Activated T-helper 9 cell treated with anti-CD3 and anti-CD28 coated beads, Interleukin-2, amount 50 U/mL, for 16 hours (primary cell): ENCODE data around the gene FLNB.

Experiments
- DNase-seq: peaks from one replicate; pipeline ENCODE4 v3.0.0-alpha.2; 2020; ENCODE audit warnings: low read depth

FLNB gene

DNA sequence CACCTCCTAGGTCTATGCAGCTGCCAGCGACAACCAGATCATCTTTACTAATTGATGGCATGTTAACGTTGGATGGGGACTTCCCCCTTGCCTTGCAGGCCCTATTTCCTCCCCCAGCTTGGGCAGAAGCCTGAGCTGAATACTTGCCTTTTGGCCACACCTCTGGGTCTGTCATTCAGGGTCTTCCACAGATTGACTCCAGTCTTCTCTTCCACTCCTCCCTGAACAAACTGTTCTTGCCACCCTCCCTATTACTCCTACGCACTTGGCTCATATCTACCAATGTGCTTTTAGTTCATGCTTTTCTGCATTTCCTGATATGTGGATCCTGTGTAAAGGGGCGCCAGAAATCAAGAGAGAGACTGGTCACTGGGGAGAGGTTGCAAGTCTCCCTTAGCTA is 129.1 kb downstream of the FLNB start:
- no peak for DNase-seq

DNA sequence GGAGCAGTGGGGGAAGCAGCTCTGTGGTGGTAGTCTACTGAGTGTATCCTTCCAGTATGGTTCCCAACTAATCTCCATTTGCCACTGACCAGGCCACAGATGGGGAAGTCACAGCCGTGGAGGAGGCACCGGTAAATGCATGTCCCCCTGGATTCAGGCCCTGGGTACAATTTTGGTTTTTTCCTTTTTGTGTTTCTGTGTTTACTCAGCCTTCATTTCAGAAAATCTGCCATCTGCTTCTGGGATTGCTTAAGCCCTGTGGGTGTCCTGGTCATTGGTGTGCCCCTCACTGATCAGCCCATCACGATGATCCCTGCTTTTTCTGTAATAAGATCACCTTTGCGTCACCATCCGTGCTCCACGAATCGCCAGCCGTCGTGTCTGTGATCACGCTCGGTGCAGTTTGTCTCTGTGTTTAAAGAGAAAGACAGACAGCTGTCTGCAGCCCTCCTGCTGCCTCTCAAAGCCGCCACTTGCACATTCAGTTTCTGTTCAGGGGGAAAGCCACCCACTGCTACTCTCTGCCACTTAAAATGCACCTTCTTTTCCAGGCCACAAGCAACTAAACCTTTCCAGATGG is 133.6 kb downstream of the FLNB start:
- DNase-seq, result no peak

DNA sequence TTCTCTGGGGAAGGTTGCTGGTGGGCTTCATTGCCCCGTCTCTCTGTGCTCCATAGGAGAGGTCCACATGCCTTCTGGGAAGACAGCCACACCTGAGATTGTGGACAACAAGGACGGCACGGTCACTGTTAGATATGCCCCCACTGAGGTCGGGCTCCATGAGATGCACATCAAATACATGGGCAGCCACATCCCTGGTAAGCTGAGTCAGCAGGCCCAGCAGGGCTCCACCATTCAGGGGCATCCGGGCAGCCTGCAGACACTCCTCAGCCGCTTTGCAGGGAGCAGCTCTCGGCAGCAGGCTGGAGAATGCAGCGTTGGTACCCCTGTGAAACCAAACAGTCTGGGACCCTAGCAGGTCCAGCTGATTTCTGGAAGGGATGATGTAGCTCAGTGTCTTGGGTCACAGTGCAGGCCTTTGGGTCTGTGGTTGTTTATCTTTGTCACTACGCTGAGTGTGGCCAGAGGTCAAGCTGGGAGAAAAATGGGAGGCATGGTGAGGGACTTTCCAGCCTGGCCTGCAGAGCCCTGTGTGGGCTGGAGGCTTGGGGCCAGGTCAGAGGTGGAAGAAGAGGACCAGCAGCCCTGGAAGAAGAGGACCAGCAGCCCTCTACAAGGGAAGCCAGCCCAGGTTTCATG is 135.3 kb downstream of the FLNB start:
- DNase-seq, result no peak

DNA sequence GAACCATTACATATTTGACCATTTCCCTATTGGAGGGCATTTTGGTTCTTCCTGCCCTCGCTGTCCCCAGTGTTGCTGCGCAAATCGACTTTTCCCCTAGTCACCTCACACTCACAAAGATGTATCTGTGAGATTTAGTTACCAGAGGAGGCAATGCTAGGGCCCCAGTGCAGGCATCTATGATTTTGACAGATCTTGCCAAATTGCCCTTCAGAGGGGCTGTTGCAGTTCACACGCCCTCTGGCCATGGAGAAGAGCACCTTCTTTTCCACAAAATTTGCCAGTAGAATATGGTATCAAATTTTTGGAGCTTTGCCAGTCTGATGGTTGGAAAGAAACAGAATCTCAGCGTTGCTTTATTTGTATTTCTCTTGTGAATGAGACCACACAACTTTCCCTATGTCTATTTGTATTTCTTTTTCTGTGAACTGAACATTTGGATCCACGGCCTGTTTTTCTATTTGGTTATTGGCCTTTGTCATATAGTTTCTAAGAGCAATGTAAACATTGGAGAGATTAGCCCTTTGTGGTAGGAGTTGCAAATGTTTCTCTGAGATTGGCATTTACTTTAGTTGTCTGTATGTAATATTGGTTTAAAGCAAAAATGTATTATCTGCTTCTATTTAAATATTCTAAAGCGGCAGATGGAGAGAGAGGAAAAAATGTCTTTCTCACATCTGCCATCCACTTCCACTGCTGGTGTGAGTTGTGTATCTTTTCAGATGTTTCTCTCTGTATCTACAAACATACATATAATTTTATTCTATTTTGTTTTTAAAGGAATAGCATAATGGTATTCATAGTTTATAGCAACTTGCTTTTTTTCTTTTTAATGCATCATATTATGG is 136.5 kb downstream of the FLNB start:
- no peak for DNase-seq

DNA sequence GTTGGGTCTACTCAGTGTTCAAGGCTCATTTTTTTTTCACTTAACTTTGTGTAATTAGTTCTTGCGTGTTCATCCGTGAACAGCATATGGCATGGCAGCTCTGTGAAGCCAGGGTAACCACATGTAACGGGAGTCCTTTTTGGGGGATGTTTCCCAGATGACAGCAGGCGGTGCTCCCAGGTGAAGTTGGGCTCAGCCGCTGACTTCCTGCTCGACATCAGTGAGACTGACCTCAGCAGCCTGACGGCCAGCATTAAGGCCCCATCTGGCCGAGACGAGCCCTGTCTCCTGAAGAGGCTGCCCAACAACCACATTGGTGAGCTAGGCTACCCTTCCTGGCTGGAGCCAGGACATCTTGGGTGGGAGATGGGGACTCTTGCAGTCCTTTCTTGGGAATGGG is 139.8 kb downstream of the FLNB start:
- no peak for DNase-seq

DNA sequence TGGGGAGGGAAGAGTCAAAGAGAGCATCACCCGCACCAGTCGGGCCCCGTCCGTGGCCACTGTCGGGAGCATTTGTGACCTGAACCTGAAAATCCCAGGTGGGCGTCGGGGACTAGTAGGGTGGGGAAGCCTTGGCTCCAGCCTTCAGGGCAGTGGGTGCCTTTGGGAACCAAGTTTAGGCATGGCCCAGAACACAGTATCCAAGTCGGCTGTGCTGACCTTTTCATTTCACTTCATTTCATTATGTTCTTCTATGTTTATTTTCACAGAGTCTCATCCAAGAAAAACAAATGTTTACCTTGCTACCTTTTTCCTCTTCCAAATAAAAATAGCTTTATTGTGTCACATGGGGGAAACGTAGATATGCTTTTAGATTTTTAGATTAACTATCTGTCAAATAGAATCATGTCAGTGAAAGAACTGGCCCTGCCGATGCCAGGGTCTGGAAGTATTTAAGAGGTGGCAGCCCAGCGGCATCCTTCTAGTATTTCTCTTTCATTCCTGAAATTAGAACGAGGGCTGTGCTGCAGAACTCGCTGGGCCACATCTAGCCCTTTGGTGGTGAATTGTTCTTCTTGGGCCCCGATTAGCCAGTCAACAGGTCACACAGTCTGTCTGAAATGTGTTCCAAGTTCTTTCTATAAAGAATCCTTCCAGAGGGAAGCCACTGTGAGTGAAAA is 142.0 kb downstream of the FLNB start:
- no peak for DNase-seq

DNA sequence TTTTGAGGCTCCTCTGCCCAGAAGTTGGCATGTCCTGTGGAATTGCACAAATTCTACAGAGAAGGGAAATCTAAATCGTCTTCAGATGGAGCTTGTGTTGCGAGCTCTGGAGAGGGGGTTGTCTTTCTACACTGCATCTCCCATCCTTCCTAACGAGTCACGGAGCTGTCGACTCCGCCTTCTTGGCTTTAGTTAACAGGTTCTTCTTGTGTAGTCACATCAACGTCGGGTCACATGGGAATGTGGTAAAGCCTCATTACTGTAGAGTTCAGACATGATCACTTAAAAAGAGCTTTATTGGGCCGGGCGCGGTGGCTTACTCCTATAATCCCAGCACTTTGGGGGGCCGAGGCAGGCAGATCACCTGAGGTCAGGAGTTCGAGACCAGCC is 142.6 kb downstream of the FLNB start:
- DNase-seq, result no peak

DNA sequence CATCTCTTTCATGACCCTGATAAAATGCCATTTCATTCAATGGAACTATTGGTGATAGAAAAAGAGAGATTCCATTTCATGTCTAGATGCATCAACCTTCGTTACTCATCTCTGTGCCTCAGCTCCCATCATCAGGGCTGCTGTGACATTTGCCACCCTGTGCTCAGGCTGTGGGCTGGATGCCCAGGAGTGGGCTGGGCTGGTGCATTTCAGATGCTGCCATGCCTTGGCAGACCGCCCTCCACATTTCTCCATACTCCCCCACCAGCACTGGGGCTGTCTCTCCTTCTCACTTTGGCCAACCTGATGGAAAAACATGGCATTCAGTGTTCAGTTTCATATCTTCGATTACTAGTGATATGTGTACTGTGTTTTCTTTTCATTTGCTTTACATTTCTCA is 143.4 kb downstream of the FLNB start:
- DNase-seq, result no peak

DNA sequence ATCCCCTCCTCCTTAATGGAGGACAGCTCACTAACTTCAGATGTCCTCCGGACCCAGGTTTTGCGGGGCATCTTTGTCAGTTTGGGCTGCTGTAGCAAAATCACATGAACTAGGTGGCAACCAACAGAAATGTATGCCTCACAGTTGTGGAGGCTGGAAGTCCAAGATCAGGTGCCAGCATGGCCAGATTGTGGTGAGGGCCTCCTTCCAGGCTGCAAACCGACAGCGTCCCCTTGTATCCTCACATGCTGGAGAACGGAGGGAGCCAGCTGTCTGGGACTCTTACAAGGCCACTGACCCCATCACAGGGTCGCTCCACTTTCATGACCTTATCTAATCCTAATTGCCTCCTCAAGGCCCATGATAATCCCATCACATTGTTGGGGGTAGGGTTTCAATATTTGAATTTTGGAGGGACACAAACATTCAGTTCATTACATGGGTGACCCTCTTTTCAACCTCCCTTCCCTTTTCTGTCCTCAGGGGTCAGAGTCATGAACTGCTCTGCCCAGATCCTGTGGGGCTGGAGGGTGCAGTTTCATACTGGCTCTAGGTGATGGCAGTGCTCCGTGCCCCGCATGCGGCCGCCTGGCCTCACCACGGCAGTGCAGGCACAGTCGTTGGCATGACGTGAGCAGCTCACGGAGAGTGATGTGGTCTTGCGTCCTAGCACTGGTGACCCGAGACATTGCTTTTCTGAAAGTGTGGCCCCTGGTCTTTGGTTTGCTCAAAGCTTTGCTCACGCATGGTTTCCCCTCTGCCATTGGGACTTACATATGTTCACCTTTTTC is 144.2 kb downstream of the FLNB start:
- DNase-seq, result no peak

DNA sequence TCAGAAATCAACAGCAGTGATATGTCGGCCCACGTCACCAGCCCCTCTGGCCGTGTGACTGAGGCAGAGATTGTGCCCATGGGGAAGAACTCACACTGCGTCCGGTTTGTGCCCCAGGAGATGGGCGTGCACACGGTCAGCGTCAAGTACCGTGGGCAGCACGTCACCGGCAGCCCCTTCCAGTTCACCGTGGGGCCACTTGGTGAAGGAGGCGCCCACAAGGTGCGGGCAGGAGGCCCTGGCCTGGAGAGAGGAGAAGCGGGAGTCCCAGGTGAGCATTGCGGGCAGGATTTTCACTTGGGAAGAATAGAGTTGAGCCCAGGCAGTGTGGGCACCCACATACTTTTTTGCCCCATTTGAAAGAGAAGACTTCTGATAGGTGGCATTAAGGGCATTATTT is 145.1 kb downstream of the FLNB start:
- no peak for DNase-seq

DNA sequence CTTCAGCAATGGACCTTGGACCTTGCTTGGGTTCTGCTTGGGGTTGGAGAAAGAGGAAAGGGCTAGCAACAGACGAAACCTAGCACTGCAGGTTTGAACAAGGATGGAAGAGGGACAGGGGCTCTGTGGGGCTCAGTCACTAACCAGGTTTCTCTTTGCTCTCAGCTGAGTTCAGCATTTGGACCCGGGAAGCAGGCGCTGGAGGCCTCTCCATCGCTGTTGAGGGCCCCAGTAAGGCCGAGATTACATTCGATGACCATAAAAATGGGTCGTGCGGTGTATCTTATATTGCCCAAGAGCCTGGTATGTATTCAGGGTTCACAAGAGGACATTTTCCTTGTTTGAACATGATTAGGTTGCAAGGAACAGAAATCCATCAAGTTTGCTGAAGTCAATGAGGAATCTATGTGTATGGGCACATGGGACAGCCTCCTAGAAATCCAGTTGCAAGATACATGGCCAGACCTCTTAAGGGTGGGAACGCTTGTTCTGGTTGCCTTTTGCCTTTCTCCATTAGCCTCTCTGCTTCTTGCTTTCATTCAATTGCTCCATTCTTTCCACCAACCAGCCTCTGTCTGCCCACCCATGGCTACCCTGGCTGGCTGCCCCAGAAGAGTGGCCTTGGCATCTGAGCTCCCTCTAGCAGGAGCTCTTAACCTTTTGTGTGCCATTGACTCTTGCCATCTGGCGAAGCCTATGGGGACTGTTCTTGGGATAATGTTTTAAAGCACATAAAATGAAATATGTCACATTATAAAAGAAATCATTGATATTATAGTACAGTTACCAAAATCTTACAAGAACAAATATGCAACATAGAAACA is 146.6 kb downstream of the FLNB start:
- DNase-seq, result no peak

DNA sequence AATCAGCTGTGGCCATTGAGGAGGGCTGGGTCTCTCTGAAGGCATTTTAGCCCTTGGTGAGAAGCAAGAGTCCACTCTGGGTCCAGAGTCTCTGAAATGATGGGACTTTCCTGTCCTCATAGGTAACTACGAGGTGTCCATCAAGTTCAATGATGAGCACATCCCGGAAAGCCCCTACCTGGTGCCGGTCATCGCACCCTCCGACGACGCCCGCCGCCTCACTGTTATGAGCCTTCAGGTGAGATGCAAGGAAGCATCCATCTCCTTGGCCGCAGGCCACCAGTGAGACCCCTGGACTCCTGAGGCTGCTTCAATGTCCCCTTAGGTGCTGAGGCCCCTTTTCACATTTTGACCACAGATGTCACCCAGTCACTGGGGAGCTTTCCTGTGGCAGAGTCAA is 147.6 kb downstream of the FLNB start:
- no peak for DNase-seq

DNA sequence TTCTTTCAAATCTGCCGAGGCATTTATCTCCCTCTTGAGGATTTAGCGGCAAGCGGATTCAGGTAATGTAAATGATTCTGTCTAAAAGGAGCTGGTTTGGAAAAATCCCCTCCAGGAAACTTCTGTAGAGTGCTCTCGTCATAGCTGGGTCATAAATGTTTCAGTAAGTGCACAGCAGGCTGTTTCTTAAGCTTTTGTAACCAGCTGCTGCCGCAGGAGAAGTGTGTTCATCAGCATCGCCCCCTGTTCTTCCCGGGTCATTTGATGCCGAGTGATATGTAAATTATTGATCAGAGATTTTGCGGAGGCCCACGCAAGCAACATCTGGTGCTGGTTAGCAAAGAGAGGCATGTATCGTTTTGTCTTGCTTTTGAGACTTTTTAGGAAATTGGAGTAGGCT is 149.5 kb downstream of the FLNB start:
- no peak for DNase-seq

DNA sequence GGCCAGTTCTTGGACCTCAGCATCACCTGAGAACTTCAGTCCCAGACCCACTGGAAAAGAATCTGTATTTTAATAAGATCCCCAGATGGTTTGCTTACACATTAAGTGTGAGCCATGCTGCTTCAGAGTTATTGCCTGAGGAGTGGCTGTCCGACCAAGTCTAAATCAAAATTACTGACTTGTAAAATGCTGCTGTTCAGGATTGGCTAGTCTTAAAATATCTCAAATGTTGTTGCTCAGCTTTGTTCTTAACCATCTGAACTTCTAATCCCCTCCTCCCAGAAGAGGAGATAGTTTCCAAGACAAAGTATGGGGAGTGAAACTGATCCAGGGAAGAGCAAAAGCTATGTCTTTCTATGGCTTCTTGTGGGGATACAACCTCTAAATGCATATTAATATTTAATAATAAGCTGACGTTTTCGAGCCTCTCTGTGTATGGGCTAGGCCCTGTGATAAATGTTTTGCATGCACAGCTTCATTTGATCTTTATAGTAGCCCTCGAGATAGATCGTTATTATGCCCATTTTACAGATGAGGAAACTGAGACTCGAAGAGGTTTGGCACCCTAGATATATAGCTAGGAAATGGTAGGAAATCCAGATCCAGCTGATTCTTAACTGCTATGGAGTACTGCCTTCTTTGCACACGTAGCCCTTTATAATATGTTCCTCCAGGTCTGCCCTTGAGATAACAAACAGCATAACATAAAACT is 150.4 kb downstream of the FLNB start:
- no peak for DNase-seq

DNA sequence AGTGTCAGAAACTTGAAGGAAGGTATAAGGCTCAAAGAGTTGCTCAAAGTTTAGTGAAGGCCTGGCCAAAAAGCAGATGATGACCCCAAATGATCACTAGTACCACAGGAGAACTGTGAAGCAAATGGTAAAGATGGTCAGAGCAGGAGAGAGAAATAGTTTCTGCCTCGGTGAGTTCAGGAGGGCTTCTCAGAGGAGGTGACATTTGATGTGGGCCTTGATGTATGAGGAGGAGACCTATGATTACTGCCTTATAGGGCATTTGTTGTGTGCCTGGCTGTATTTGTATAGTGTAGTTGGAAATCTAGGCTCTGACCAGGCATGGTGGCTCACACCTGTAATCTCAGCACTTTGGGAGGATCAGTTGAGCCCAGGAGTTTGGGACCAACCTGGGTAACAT is 152.2 kb downstream of the FLNB start:
- no peak for DNase-seq

DNA sequence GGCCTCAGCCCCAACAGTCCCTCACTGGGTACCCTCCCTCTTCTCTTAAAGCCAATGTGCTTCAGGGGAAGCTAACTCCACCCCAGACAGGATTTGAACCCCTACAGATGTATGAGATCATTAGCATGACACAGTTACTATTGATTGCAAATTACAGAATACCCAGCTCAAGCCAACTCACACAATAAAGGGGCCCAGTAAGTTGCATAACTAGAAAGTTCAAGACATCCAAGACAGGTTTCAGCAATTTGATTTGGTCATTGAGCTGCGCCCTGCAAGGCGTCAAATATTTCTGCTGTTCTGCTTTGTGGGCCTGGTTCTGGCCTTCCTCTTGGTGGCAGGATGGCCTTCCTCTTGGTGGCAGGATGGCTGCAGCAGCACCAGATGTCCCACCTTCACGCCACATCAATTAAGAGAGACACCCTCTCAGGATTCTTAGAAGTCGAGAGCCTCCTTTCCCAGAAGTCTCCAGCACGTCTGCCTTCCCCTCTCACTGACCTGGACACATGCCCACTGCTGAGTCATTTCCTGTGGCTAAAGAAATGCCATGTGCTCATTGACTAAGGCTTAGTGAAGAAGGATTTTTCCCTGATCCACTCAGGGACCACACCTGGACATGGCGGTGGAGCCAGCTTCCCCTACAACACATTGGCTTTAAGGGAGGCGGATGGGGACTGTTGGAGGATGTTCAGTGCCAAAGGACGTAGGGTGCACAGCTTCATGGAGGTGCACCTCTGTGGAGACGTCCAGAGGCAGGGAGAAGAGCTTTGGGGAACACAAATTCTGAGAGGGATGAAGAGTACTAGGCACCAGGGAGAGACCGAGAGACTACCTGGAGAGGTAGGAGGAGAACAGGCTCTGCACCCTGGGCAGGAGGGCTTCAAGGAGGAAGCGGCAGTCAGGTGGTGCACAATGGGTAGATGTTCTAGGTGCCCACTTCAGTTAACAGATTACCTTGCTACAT is 153.5 kb downstream of the FLNB start:
- DNase-seq, result no peak

DNA sequence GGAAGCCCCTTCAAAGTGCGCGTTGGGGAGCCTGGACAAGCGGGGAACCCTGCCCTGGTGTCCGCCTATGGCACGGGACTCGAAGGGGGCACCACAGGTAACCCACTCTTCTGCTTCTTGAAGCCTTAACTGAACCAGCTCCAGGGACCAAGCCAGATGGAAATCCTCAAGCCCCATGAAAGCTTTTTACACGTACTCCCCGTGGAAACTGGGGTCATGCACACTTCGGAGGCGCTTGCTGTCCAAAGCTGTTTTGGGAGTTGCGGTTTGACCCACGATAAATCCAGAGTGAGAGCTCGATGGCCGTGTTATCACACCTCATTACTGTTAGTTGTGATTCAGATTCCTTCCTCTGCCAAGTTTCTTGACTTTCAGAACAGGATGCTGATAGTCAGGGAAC is 155.0 kb downstream of the FLNB start:
- no peak for DNase-seq

DNA sequence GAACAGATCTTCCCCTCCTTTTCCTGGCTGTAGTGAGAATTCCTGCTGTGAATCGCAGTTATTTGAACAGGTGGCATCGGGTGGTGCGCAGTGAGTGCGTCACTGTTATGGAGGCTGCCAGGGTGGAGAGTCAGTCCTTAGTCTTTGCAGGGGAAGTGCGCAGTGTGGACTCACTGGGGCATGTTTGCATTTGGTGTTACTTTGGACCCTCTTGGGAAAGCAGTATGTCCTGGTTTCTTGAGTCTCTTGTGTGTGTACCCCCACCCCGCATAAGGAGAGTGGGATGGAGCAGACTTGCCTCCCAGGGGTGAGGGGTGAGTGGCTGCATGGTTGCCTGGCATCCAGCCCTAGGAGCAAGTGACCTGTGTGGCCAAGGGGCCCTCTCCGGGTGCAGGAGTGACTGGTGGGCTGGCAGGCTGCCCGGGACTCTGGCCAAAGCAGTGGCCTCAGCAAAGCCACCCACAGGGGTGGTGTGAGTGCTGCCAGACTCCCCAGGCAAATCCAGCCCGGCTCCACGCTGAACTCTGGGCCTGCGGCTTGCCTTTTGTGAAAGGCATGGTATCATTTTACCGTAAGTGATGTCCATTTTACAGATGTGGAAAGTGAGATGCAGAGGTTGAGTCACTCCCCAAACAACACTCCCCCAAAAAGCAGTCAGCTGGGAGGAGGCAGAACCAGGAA is 156.1 kb downstream of the FLNB start:
- no peak for DNase-seq
